GM18511 (cell line): ENCODE results near the gene DTX4.

Experiments used
- ATAC-seq: cut with Tn5 transposase; IDR thresholded peaks from one replicate; pipeline ENCODE4 v1.9.1; 2021; ENCODE audit warnings: mild to moderate bottlenecking, moderate library complexity; ENCODE audit not compliant: unreplicated experiment

The DTX4 gene

DNA sequence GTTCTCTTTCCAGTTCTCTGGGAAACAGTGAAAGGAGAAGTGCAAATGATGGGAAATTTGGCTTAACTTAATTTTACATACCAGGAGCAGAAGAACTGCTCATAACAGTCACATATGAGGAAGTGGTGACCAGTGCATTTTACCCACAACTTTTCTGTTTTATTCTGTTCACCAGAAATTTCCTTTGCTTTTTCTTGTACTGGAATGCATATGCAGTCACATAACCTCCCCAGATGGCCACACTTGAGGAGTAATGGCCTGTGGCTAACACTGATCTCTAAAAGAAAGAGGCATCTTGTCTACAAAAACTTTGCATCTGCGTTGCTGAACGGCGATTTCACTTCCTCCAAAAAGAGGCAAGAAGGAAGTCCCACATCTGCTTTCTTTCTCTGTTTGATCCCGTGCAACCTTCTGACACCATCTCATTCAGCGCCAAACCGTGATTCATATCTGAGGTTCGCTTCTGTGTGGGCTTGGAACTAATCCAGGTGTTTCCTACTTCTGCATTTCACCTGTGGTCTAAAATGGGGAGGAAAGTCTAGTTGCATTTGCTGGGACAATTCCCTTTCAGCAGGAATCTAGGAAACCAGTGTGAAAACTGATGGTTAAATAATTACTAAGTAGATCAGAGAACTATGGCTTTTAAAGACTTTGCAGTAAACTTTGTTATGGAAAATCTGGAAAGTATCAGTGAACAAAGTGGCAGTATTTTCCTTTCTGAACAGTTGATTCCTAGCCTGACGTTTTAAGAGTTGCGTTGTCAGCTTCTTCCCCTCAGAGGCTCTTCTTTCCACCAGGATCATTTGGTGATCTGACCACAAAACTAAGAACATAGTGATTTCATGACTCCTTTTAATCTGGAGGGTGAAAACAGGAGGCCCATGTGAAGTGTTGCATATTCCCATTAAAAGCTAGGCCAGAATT, 45.0 kb downstream of the DTX4 start:
- peak; percentile 87 for ATAC-seq

DNA sequence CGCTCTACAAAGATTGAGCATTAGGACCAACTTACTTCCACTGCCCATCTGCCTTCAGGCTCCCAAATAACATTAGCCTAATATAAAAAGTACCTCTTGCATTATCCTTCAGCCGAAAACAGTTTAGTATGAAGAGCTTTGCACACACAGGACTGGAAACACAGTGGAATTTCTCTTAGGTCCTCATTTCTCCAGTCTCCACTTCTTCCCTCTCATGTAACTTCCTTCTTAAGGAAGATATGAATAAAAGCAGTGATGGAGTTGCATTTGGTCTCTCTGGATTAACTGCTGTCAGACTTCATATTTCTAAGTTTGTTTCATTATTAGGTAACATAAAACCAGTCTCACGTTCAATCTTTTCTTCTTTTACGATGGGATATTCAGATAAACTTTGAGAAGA, 46.4 kb downstream of the DTX4 start:
- no peak for ATAC-seq

DNA sequence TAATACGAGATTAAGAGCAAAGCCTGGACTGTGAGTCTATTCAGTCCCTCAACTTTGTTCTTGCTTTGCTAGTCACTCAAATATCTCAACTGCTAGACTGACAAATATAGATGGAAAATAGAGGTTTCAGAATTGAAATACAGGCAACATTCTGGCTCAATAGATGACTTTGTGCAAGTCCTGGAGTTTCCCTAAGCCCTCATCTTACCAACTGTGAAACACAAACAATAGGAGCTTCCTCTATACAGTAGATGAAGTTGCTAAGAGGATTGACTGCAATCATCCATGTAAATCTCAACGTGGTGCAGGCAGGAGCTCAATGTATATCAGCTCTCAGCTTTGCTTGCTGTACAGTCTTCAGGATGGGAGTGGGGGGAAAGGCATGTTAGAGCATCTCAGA, 47.0 kb downstream of the DTX4 start:
- no peak for ATAC-seq

DNA sequence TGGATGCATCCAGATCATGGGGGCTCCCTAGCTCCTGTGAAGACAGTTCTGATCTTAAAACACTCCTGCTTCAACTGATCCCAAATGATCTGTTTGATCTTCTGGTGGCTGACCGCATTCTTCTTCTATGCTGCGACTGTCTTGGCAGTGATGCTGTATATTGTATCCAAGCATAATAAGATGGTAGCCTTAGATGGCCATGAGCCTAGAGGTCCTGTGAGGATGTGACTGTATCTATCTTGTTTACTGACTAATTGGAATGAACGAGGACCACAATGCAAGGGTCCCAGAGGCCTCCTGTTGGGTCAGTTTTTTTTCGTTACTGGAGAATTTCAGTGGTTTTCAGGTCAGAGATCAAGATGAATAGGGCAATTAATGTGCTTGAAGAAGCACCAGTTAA, 47.9 kb downstream of the DTX4 start:
- no peak for ATAC-seq

DNA sequence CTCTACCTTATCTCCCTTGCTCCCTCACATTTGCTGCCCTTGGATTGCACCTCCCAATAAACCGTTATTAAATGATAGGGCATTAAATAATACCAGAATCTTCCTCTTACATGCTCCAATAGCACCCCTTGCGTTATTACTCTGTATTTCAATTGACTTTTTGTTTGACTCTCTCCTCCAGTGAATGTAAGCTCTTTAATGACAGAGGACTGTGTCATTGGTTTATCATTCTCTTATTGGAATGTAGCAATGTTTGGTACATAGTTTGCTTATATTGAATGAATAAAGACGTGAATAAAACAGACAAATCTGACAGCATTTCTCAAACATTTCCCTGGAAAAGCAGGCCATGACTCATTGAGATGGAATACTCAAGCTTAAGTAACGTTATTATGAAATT, 49.5 kb downstream of the DTX4 start:
- no peak for ATAC-seq

DNA sequence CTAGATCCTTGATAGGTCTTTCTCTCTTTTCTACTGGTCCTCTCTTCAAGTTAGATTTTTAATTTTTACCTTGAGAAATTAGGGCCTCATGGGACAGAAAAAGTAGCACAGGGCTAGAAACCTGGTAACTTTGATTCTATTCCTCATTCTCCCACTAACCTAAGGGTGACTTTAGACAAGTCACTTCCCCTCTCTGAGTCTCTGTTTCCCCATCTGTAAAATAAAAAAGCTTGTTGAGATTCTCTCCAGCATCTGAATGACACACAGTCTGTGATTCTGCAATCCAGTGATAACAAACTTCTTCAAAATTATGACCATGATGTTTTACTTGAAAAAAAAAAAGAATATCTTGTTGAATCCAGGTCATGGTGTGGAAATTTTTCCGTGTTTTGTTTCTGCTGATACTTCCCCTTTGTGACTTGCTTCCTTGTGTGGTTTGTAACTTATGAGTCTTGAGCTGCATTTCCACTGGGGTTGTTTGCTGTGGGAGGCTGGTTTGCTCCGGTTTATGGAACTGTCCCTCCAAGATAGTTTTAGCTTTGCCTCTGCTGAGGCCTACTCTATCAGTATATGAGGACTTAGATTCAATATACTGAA, 50.6 kb downstream of the DTX4 start:
- no peak for ATAC-seq

DNA sequence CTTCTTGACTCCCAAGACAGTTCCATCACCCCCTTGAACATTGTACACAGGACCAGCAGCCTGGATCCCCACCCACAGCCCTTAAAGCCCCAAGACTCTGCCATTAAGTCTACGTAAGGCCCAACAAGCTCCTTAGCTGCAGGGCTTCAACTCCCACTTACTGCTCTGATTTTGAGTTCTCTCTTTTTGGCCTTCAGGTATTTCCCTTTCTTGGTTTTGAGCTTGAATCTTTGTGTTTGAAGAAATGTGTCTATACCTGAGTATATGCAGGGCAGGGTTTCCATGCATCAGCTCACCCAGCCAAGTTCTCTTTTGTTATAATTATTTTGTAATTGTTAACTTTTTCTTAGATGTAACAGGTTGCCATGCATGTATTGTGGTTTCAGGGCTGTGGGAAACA, 51.2 kb downstream of the DTX4 start:
- ATAC-seq, result no peak

DNA sequence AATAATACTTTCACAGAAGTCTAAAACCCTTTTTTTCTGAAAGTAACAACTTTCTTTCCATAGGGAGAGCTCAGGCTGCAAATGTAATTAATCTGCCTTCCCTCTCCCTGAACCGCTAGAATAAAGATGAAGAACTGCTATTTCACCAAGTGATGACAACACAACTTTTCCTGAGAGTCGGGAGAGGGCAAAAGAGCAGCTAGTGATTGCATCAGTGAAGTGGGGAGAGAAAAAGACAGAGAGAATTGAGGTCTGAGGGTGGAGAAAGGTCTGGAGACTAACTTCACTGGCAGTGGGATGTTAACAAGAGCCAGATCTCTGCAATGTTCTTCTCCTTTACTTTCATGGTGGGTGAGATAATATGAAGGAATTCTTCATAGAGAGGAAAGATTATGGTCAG, 51.7 kb downstream of the DTX4 start:
- no peak for ATAC-seq

DNA sequence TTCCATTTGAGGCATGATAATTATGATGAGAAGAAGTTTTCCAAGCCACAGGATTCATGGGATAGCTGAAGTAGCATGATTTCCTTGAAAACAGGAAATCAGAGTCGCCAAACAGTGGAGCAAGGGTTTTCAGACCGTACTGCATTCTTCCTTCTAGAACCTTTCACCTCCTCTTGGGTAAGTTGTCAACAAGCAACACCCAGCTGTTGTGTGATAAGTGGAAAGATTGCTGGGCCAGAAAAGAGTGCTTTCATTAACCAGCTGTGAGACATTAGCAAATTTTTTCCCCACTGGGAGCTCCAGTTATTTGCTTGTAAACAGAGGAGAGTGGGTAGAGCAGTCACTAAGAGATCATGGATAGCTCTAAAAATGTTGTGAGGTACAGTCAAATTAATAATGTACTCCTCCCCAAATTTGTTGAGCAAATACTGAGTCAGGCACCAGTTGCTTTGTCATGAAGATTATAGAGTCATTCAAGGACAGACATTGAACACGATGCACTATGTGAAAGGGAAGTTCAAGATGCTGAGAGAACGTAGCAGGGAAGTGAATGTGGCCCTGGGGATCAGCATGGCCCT, 52.5 kb downstream of the DTX4 start:
- ATAC-seq, result peak; percentile 41

DNA sequence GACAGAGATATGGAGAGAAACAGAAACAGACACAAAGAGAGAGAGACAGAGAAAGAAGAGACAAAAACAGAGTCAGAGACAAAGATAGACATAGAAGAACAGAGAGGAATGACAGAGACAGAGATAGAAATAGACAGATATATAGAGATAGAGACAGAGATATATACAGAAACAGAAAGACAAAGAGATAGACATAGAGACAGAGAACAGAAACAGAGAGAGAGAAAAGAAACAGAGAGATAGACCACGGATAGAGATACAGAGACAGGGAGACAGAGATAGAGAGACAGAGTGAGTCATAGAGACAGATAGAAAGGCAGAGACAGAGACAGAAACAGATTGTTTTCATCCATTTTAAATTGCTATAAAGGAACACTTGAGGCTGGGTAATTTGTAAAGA, 53.1 kb downstream of the DTX4 start:
- peak; percentile 28 for ATAC-seq

DNA sequence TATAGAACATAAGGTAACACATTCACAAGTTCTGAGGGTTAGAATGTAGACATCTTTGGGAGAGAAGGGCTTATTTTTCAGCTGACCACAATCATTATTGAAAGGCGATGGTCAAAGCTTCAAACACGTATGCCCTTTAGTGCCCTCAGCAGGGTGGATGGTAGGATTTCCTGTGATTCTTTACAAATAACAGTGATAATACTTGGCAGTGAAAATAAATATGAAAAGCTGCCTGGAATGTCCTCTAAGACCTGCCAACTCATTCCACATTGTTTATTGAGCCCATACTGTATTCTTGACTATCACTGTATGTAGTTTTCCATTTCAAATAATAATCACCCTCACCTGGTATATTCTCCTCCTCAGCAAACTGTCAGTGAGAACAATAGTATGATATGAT, 54.5 kb downstream of the DTX4 start:
- ATAC-seq, result no peak

DNA sequence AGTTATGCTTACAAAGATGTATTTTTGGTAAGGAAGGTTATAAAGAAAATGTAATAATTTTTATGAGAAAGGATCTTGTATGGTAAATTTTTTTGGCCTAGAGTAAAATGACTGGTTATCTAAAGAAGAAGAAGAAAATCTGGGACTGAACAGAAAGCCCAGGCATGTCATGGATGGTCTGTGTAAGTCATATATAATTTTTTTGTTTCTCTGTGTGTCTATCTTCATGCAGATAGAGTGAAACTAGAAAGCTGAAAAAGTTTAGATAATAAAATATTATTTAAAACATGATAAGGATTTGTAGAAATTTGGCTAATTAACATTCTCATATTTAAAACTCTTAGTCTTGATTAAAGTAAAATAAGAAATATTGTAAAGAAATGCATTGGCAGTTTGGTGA, 68.4 kb downstream of the DTX4 start:
- no peak for ATAC-seq

DNA sequence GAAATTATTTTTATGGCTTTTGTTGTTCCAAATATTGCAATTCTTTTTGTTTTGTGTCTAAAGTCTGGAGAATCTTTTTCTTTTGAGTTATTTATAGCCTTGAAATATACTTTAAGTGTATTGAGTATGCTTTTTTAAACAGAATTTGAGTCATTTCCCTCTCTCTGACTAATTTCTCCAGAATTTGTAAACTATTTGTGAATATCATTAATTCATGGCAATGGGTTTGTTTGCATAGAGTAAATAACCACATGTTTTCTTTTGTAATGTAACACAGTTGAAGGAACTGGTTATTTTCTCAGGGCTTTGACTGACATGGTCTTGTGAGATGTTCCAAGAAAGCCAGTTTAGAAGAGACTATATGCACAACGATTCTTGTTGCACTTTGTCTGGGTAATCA, 71.7 kb downstream of the DTX4 start:
- ATAC-seq, result no peak

DNA sequence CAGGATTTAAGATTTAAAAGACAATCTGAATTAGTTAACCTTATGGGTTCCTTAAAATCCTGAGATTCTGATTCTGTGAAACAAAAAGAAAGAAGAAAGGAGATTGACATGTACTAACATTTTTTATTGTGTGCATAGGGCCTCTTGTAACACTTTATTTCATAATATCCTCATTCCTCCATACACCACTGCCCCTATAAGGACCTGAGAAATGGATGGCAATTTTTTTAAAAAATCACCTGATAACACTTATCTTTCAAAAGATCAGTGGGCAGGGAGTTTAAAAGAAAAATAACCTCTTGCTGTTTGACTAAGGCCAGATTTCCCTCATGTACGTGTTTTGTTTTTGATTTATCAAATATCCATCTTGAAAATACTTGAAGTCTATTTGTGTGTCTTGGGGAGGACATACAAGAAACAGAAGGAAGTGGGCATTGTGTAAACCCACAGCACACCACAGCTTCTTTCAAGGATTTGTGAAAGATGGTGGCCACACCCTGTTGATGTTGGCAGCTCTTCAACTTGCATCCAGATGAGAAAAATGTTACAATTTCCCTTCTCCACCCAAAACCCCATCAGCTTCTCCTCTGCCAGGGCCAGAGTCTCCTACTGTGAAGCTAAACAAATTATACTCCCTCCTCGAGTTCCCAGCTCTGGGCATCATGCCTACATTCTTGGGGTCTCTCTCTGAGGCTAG, 75.7 kb downstream of the DTX4 start:
- no peak for ATAC-seq

DNA sequence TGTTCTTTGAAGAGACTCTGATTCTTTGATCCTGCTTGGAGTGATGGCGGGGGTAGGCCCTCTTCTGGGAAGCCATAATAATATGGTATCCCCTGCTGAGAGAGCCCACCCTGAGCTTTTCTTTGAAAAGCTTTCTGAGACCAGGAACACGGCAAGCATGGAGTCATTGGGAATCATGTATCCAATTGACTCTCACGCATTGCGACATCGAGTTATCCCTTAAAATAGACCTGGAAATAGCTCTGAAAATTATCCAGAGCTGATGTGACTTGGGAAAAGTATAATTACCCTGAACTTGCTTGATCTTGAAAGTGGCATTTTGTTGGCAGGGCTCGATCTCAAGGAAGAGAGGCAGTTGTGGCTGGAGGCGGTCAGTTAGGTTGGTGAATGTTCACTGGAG, 77.6 kb downstream of the DTX4 start:
- no peak for ATAC-seq

DNA sequence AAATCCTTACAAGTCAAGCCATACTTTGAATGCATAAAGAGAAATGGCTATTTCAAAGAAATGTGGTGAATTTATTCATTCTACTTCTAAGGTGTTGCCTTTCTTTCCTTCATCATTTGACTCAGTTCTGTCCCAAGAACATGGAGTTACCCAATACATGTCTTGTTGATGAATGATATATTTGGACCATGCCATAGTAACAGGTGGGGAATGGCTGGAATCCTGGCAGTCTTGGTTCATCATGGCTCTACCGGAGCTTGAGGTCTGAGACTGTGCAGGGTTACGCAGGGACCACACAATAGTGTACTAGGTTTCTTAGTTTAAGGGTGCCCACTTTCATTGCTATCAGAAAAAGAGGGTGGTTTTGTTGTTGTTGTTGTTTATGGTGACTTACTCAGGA, 81.1 kb downstream of the DTX4 start:
- ATAC-seq, result no peak

DNA sequence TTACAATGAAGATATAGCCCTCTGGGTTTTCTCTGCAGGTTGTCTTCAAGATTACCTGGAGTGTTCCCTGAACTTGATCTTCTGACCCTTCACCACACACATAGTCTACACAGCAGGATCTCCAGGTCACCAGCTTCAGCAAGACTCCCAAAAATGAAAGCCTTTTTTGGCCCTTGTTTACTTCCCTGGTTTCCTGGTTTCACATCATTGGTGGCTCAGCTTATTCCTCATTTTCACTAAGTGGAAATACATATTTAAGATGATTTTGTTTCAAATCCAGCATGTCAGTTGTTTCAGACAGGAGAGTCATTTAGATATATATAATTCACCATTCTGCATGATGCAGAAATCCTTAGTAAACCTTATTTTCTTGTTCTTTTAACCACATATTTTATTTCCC, 82.4 kb downstream of the DTX4 start:
- no peak for ATAC-seq

DNA sequence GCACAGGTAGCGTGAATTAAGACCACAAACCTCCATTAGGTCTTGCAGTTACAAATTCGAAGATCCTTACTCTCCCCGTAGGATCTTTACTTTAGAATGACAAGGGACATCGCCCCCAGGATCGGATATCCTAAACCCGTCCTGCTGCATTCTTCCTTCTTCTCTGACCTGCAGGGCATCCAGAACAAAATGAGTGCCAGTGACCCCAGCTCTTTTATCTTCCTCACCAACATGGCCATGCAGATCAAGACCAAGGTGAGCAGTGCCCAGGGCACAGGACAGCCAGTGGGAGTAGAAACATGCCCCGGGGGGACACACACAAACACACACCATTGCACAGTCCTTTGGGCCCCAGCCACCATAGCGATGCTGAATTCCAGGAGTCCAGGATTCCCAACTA, 83.3 kb downstream of the DTX4 start:
- no peak for ATAC-seq
